HG02973 (cell line): Measurements from ENCODE around the gene ANTKMT.
"Not testable (repeated sequence)": the region's sequence is repeated elsewhere in the genome, so short reads cannot be mapped to it uniquely, and the experiment has no call there.

Experiments
- ATAC-seq: cut with Tn5 transposase; IDR thresholded peaks from one replicate; pipeline ENCODE4 v1.9.1; 2021; ENCODE audit warnings: moderate library complexity; ENCODE audit not compliant: unreplicated experiment

ANTKMT gene

GRCh38 chr16:712740-713250 is 8.2 kb upstream of the ANTKMT start:
- ATAC-seq: not testable (repeated sequence)

GRCh38 chr16:714079-714478 is 6.9 kb upstream of the ANTKMT start:
- ATAC-seq: no peak

GRCh38 chr16:714558-715476 is 6.1 kb upstream of the ANTKMT start, which contains the start of gene METRN:
Gene METRN, plus strand, starts transcription at chr16:715118. Its CDS starts 172 bp downstream, at chr16:715290.
- ATAC-seq: peak; percentile 63

GRCh38 chr16:715477-716199 is 5.3 kb upstream of the ANTKMT start:
- ATAC-seq: no peak

- no peak for ATAC-seq
Observed at GRCh38 chr16:716200-716568, 4.8 kb upstream of the ANTKMT start.

DNA sequence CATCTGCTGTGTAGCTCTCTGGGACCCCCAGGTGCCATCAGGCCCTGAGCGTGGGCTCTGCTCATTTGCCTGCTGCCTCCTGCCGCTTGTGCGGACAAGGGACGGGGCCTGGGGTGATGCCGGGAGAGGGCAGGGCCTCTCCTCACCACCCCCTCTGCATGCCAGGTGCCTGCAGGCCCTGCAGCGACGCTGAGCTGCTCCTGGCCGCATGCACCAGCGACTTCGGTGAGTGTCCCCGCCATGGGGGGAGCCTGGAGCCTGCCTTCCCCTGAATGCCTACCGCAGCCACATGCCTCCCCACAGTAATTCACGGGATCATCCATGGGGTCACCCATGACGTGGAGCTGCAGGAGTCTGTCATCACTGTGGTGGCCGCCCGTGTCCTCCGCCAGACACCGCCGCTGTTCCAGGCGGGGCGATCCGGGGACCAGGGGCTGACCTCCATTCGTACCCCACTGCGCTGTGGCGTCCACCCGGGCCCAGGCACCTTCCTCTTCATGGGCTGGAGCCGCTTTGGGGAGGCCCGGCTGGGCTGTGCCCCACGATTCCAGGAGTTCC is 4.1 kb upstream of the ANTKMT start:
- no peak for ATAC-seq

DNA sequence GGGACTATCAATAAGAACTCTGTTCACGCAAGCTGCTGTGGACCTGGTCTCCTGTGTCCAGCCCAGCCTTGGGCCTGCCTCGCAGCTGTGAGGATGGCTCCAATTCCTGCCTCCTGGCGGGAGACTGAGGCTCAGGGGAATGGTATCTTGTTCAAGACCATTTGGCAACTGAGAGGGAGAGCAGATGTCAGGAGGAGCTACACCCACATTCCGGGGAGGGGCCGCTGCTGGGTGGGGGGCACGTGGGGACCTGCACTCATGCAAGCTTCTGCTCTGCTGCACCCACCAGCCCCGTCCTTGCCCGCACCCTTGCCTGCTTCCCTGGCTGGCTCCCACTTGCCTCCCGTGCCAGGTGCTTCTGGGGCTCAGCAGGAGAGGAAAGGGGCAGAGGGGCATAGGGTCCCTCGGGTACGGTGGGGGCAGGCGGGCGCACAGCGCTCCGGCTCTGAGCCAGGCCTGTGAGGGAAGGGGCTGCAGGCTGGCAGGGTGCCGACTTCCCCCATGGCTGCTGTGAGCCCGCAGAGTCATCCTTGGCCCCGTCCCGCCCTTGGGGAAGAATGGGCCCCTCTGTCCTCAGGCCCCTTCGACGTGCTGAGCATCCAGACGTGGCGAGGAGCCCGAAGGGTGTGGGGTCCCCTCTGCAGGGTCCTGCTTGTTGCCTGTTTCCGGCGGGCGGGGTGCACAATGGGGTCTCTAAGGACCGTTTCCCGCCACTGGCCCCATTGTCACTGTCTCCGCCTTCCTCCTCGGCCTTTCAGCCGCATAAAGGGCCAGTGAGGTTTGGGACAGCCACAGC is 3.3 kb upstream of the ANTKMT start:
- no peak for ATAC-seq

GRCh38 chr16:718389-718788 is 2.6 kb upstream of the ANTKMT start:
- ATAC-seq: no peak

DNA sequence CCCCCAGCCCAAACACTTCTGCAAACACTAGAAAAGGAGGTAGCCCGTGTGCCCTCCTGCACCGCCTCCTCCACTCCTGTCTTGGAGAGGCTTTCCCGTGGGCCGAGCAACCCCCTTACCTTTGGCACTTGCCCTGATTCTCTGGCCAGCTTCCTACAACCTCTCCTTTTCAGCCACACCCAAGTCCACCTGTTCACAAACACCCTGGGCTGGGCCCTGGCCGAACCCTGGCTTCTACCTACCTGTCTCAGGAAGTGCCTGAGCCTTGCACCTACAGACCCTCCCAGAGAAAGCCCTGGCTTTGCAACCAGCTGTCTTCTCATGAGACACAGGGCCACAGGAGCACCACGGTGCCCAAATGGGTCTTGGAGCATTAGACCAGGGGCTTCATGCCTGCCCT is 2.0 kb upstream of the ANTKMT start:
- no peak for ATAC-seq

- ATAC-seq: no peak
Observed at GRCh38 chr16:719815-720446, 1.0 kb upstream of the ANTKMT start.

DNA sequence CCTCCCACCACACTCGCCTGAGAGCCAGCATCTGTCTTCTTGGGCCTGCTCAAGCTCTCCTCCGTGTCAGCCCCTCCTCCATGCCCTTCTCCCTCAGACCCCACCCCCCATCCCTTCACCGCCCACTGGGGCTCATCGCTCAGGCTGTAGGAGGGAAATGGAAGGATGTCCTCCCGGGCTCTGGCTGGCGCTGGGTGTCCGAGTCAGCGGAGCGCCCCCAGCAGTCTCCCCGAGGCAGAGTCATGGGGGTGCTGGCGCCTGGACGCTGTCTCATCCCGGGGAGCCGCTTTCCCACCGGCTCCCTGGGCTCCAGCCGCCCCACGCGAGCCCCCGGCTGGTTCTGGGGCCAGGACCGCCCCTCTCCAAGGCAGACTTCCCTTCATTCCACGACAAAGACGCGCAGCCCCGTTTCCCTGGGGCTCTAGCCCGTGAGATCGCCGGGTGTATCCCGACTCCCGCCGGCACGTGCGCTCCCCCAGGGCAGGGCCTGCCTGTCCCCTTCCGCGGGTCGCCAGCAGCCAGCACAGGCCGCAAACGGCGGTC is 428 bp upstream of the ANTKMT start:
- no peak for ATAC-seq

DNA sequence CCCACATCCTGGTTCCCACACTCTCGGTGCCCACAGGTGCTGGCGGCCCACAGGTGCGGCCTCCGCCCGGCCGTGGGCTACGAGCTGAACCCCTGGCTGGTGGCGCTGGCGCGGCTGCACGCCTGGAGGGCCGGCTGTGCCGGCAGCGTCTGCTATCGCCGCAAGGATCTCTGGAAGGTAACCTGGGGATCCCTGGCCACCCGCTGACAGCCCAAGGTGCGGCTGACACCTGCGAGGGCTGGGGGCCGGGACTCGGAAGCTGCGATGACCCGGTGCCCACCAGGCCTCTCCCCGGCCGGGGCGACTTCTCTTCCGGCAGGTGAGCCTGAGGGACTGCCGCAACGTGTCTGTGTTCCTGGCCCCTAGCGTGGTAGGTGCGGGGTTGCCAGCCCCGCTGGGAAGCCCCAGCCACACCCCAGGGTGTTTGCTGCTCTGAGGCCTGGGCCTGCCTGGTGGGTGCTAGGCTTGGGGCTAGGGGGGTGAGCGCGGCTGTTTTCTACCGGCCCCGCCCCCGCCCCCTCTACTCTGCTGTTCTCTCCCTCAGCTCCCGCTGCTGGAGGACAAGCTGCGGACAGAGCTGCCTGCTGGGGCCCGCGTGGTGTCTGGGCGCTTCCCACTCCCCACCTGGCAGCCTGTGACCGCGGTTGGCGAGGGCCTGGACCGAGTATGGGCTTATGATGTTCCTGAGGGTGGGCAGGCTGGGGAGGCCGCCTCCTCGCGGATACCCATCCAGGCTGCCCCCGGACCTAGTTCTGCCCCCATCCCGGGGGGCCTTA is 1.0 kb downstream of the ANTKMT start:
- ATAC-seq: no peak

- ATAC-seq: no peak
Observed at GRCh38 chr16:722835-723633, 2.1 kb downstream of the ANTKMT start.

DNA sequence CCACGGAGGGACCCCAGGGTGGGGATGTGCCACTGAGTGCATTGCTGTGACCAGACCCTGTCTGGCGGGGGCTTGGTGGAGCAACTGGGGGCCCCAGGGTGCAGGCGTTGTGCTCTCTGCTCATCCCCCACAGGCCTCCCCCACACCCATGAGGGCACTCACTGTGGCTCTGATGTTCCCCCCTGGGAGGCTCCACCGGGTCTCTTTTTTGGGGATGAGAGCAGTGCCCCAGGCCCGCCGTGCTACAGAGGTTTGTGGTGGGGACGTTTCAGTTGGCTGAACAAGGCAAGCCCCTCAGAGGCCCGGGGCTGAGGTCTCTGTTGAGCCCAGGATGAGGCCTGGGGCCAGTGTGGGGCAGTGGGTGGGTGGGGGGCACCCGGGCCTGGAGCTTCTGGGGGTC is 2.7 kb downstream of the ANTKMT start:
- no peak for ATAC-seq

- no peak for ATAC-seq
Observed at GRCh38 chr16:724188-725040, 3.5 kb downstream of the ANTKMT start.

GRCh38 chr16:725041-725376 is 4.1 kb downstream of the ANTKMT start:
- ATAC-seq: no peak

GRCh38 chr16:725463-726187 is 4.7 kb downstream of the ANTKMT start:
- ATAC-seq: no peak
